Measurements from ENCODE around the gene CKAP2L. TPM values are rescaled to one million over a fixed set of nuclear protein-coding genes. Genes with fewer than 3 reads are reported as not detected.

CKAP2L gene
- total and polyA plus RNA-seq, 9 of the 15 experiments (the other 6 are each of a cell fraction or from before 2014, with no cell fraction given) = 10.4 to 21.9 (median 14.2) TPM

GRCh38 chr2:112692495-112692911 lies 71.9 kb downstream of the CKAP2L start (continued):
- TF ChIP-seq ZNF318 (IDR thresholded peaks at IDR 0.05; ENCODE audit: borderline replicate concordance in 1 of 2, low read depth in 1 of 2) (peak in 1 of 2 experiments; percentile 57; a peak in 1 of 4 replicates), TAF7 (tag; IDR thresholded peaks at IDR 0.05) (no peak), RUNX1 (IDR thresholded peaks at IDR 0.05; ENCODE audit: low read depth) (no peak), MITF (IDR thresholded peaks at IDR 0.05) (no peak), YY1 (IDR thresholded peaks at IDR 0.05; ENCODE audit: borderline replicate concordance in 1 of 3, control insufficient read depth in 1 of 3, extremely low read depth in 1 of 3, insufficient read depth in 3 of 3, insufficient read length in 1 of 3, insufficient replicate concordance in 2 of 3, low read depth in 1 of 3, low read length in 2 of 3) (peak in 2 of 3 experiments; percentile 9 to 55), MECOM (CRISPR knock-in tag; IDR thresholded peaks at IDR 0.05) (no peak), MEF2A (IDR thresholded peaks at IDR 0.05; ENCODE audit: control insufficient read depth, low read depth, low read length) (peak; percentile 13; the same call in 1 of the 2 replicates), HDAC2 (IDR thresholded peaks at IDR 0.05) (peak; percentile 86), IRF2 (CRISPR knock-in tag; IDR thresholded peaks at IDR 0.05) (no peak), TAF1 (IDR thresholded peaks at IDR 0.05; ENCODE audit: control insufficient read depth, extremely low read depth, insufficient read depth, low read length, severe bottlenecking) (peak; percentile 21), PCBP2 (IDR thresholded peaks at IDR 0.05; ENCODE audit: low read depth, low read length, poor library complexity, severe bottlenecking) (no peak), NR0B1 (IDR thresholded peaks at IDR 0.05; ENCODE audit: partially characterized antibody) (no peak), FOS (IDR thresholded peaks at IDR 0.05; ENCODE audit: extremely low read depth, insufficient read length) (no peak), FOXO4 (CRISPR knock-in tag; IDR thresholded peaks at IDR 0.05) (no peak), CCAR2 (IDR thresholded peaks at IDR 0.05; ENCODE audit: low read depth, low read length) (no peak)
